IPS DF 4.7 (cell line): ENCODE measurements around the gene LCLAT1.
"Not testable (repeated sequence)": the region's sequence is repeated elsewhere in the genome, so short reads cannot be mapped to it uniquely, and the experiment has no call there.

Experiments
- DNase-seq: peaks from one replicate; pipeline ENCODE4 v3.0.0-alpha.2; 2013; ENCODE audit warnings: low spot score; ENCODE audit errors: extremely low read depth

The LCLAT1 gene

GRCh38 chr2:30454571-30454970 lies 7.5 kb downstream of the LCLAT1 start:
- DNase-seq = no peak

GRCh38 chr2:30455114-30455738 lies 8.2 kb downstream of the LCLAT1 start:
- no peak for DNase-seq

GRCh38 chr2:30456106-30456505 lies 9.1 kb downstream of the LCLAT1 start:
- DNase-seq = no peak

- DNase-seq = no peak
Measured at GRCh38 chr2:30456579-30456978, 9.5 kb downstream of the LCLAT1 start.

GRCh38 chr2:30457296-30457695 lies 10.2 kb downstream of the LCLAT1 start:
- no peak for DNase-seq

- no peak for DNase-seq
Measured at GRCh38 chr2:30459140-30459539, 12.1 kb downstream of the LCLAT1 start.

GRCh38 chr2:30462131-30462857 lies 15.2 kb downstream of the LCLAT1 start:
- DNase-seq = no peak

GRCh38 chr2:30463535-30463934 lies 16.5 kb downstream of the LCLAT1 start:
- DNase-seq = no peak

- no peak for DNase-seq
Measured at GRCh38 chr2:30464544-30465170, 17.6 kb downstream of the LCLAT1 start.

- no peak for DNase-seq
Measured at GRCh38 chr2:30465171-30465545, 18.1 kb downstream of the LCLAT1 start.

GRCh38 chr2:30466216-30466615 lies 19.2 kb downstream of the LCLAT1 start:
- DNase-seq = no peak

GRCh38 chr2:30467062-30467826 lies 20.2 kb downstream of the LCLAT1 start:
- not testable (repeated sequence) for DNase-seq

- DNase-seq = no peak
Measured at GRCh38 chr2:30470426-30470825, 23.4 kb downstream of the LCLAT1 start.

- DNase-seq = no peak
Measured at GRCh38 chr2:30472326-30472725, 25.3 kb downstream of the LCLAT1 start.

GRCh38 chr2:30475542-30475941 lies 28.5 kb downstream of the LCLAT1 start:
- DNase-seq = no peak

- no peak for DNase-seq
Measured at GRCh38 chr2:30476636-30477035, 29.6 kb downstream of the LCLAT1 start.

- no peak for DNase-seq
Measured at GRCh38 chr2:30480703-30481322, 33.8 kb downstream of the LCLAT1 start.

- DNase-seq = no peak
Measured at GRCh38 chr2:30481323-30481800, 34.3 kb downstream of the LCLAT1 start.

- no peak for DNase-seq
Measured at GRCh38 chr2:30482011-30482410, 35.0 kb downstream of the LCLAT1 start.

- DNase-seq = no peak
Measured at GRCh38 chr2:30484145-30484544, 37.1 kb downstream of the LCLAT1 start.

- no peak for DNase-seq
Measured at GRCh38 chr2:30484995-30485394, 37.9 kb downstream of the LCLAT1 start.
